Aorta (tissue), 5 donors: ENCODE data around the gene CFAP99. TPM values are rescaled to one million over a fixed set of nuclear protein-coding genes. Genes with fewer than 3 reads are reported as not detected.

Experiments
- ATAC-seq: fragments of 200-7000 bp; cut with Tn5 transposase; one replicate; pipeline ENCODE4 v1.9.1; 2022; ENCODE audit warnings: moderate library complexity; ENCODE audit not compliant: low FRiP score
- DNase-seq, 2 donors: peaks; one replicate each; pipeline ENCODE4 v3.0.0-alpha.2; 2020
- H3K27ac ChIP-seq, 2 donors: one replicate each; pipeline ENCODE4 v1.5.1; 2013; ENCODE audit warnings: low read length in 2 of 2, mild to moderate bottlenecking in 2 of 2, moderate library complexity in 2 of 2, control low read depth in 1 of 2, inconsistent platforms in 1 of 2, low read depth in 1 of 2
- H3K27me3 ChIP-seq, 2 donors: one replicate each; pipeline ENCODE4 v1.6.1; 2013; ENCODE audit warnings: control low read depth in 1 of 2, low read length in 1 of 2, mild to moderate bottlenecking in 1 of 2, moderate library complexity in 1 of 2; ENCODE audit not compliant: insufficient read depth in 2 of 2, control insufficient read depth in 1 of 2
- H3K36me3 ChIP-seq, 2 donors: one replicate each; pipeline ENCODE4 v1.6.1; 2013; ENCODE audit warnings: control low read depth in 1 of 2, low read length in 1 of 2, mild to moderate bottlenecking in 1 of 2; ENCODE audit not compliant: insufficient read depth in 2 of 2, control insufficient read depth in 1 of 2
- H3K4me1 ChIP-seq, 2 donors: one replicate each; pipeline ENCODE4 v1.6.1; 2013; ENCODE audit warnings: low read length in 2 of 2, control low read depth in 1 of 2, mild to moderate bottlenecking in 1 of 2, moderate library complexity in 1 of 2; ENCODE audit not compliant: insufficient read depth in 2 of 2, control insufficient read depth in 1 of 2
- H3K4me3 ChIP-seq, 2 donors: one replicate each; pipeline ENCODE4 v1.5.1; 2013; ENCODE audit warnings: low read length in 2 of 2, control low read depth in 1 of 2, mild to moderate bottlenecking in 1 of 2
- H3K9me3 ChIP-seq: one replicate; pipeline ENCODE4 v1.6.1; 2013; ENCODE audit warnings: mild to moderate bottlenecking, low read length; ENCODE audit not compliant: control insufficient read depth
- WGBS, 2 donors: extraction: QIAGEN DNeasy Blood & Tissue Kit; methylation state at CpG; one replicate each; pipeline ENCODE4 v1.1.7; 2013; 5-methylcytosine and 5-hydroxymethylcytosine counted together
- intact Hi-C, 2 donors: fragments of 100-400 bp; cut with DNase I; formaldehyde crosslinking; loops; one replicate each; pipeline versions ENCODE4 v1.14.2 to v1.15.0; 2022
- polyA plus RNA-seq, 2 donors: library from polyadenylated mRNA; stranded (reverse); fragments of 200-250 nt; gene quantifications; one replicate each; pipeline ENCODE4 v1.2.3, GENCODE V29; 2013
- total RNA-seq, 2 donors: library from RNA; stranded (reverse); fragmentation: NEBNext Ultra II Directional; extraction: Animal tissue kit (Norgen Biotek cat#: 25700); gene quantifications; one replicate each; pipeline ENCODE4 v1.2.1, GENCODE V29; 2021
- donor health status: healthy with polysubstance abuse.
- donor health status: Bipolar disorder and iron deficiency.
- donor health status: DM: no; HTN: no; CAD: no.
- donor health status: DM: no; HTN: no; CAD: no.
- donor health status: DM: yes; HTN: yes; CAD: no.

Gene CFAP99
- total and polyA plus RNA-seq, 4 donors = 0.13 TPM; not detected in 3

- DNase-seq (no peak), ATAC-seq (no peak)
- Histone ChIP-seq H3K4me3 (no peak overlapping the region), H3K27ac (no peak overlapping the region), H3K36me3 (no peaks in the 10 kb centered on the region), H3K4me1 (no peaks in the 10 kb centered on the region), H3K9me3 (no peaks in the 10 kb centered on the region), H3K27me3 (no peaks in the 10 kb centered on the region)
- 88 to 89% methylated on average over 9 of the region's 9 CpGs for WGBS, 2 donors
- intact Hi-C loops = no loop called here
Measured at GRCh38 chr4:2395584-2395983, 23.2 kb upstream of the CFAP99 start.

- intact Hi-C loops = no loop called here
- no peak overlapping the region for H3K4me3 ChIP-seq
Measured at GRCh38 chr4:2396781-2397368, 21.9 kb upstream of the CFAP99 start.

GRCh38 chr4:2397596-2398379 lies 21.0 kb upstream of the CFAP99 start:
- Histone ChIP-seq H3K9me3 (no peaks in the 10 kb centered on the region), H3K27ac (no peak overlapping the region), H3K36me3 (no peaks in the 10 kb centered on the region), H3K4me1 (no peaks in the 10 kb centered on the region), H3K4me3 (no peak overlapping the region), H3K27me3 (no peaks in the 10 kb centered on the region)
- WGBS, 2 donors = 77 to 79% methylated on average over 20 of the region's 20 CpGs
- intact Hi-C loops = no loop called here
- ATAC-seq (no peak), DNase-seq (no peak)

More at GRCh38 chr4:2396781-2397368, 21.9 kb upstream of the CFAP99 start:
- no peak overlapping the region for H3K27ac ChIP-seq
- H3K4me1 ChIP-seq = no peaks in the 10 kb centered on the region
- WGBS, 2 donors = 79 to 82% methylated on average over 21 of the region's 21 CpGs
- no peaks in the 10 kb centered on the region for H3K27me3 ChIP-seq
- no peak for ATAC-seq
- H3K36me3 ChIP-seq = no peaks in the 10 kb centered on the region
- DNase-seq = no peak
- no peaks in the 10 kb centered on the region for H3K9me3 ChIP-seq

- Histone ChIP-seq H3K4me1 (no peaks in the 10 kb centered on the region), H3K9me3 (no peaks in the 10 kb centered on the region), H3K27ac (no peak overlapping the region), H3K36me3 (no peaks in the 10 kb centered on the region), H3K4me3 (no peak overlapping the region), H3K27me3 (no peaks in the 10 kb centered on the region)
- WGBS, 2 donors = 88 to 91% methylated on average over 10 of the region's 10 CpGs
- ATAC-seq (no peak), DNase-seq (no peak)
- intact Hi-C loops = no loop called here
Measured at GRCh38 chr4:2399216-2399615, 19.5 kb upstream of the CFAP99 start.

GRCh38 chr4:2399631-2400190 lies 19.0 kb upstream of the CFAP99 start:
- Histone ChIP-seq H3K27me3 (no peaks in the 10 kb centered on the region), H3K4me3 (no peak overlapping the region), H3K36me3 (no peaks in the 10 kb centered on the region), H3K9me3 (no peaks in the 10 kb centered on the region), H3K27ac (no peak overlapping the region), H3K4me1 (no peaks in the 10 kb centered on the region)
- DNase-seq (no peak), ATAC-seq (no peak)
- intact Hi-C loops = no loop called here
- WGBS, 2 donors = 81 to 82% methylated on average over 27 to 28 of the region's 28 CpGs

- no peaks in the 10 kb centered on the region for H3K27me3 ChIP-seq
- H3K4me3 ChIP-seq = no peak overlapping the region
- 80 to 90% methylated on average over 15 of the region's 15 CpGs for WGBS, 2 donors
- H3K36me3 ChIP-seq = no peaks in the 10 kb centered on the region
- H3K27ac ChIP-seq = no peak overlapping the region
- peak; percentile 4 for ATAC-seq
- intact Hi-C loops = no loop called here
- DNase-seq = peak in 1 of 2 donors; percentile 66
- H3K9me3 ChIP-seq = no peaks in the 10 kb centered on the region
- no peaks in the 10 kb centered on the region for H3K4me1 ChIP-seq
Measured at GRCh38 chr4:2400841-2401609, 17.7 kb upstream of the CFAP99 start.

GRCh38 chr4:2401610-2401983 lies 17.2 kb upstream of the CFAP99 start:
- no peak for ATAC-seq
- 29 to 34% methylated on average over 15 of the region's 15 CpGs for WGBS, 2 donors
- Histone ChIP-seq H3K4me1 (no peaks in the 10 kb centered on the region), H3K9me3 (no peaks in the 10 kb centered on the region), H3K4me3 (no peak overlapping the region), H3K36me3 (no peaks in the 10 kb centered on the region), H3K27ac (no peak overlapping the region), H3K27me3 (no peaks in the 10 kb centered on the region)
- intact Hi-C loops = no loop called here
- no peak for DNase-seq

- Histone ChIP-seq H3K4me3 (no peak overlapping the region), H3K27me3 (no peaks in the 10 kb centered on the region), H3K9me3 (no peaks in the 10 kb centered on the region), H3K27ac (no peak overlapping the region), H3K36me3 (no peaks in the 10 kb centered on the region), H3K4me1 (no peaks in the 10 kb centered on the region)
- peak; percentile 57 for ATAC-seq
- WGBS, 2 donors = 6 to 10% methylated on average over 23 to 27 of the region's 27 CpGs
- DNase-seq = peak; percentile 70 to 77
- intact Hi-C loops = no loop called here
Measured at GRCh38 chr4:2402048-2402842, 16.5 kb upstream of the CFAP99 start.
